ENCODE data around the gene SLC39A3. TPM values are rescaled to one million over a fixed set of nuclear protein-coding genes. Genes with fewer than 3 reads are reported as not detected.

Gene SLC39A3
- total RNA-seq, 1 donor from 2014 or later = 59.6 TPM

GRCh38 chr19:2782936-2783780 lies 43.3 kb upstream of the SLC39A3 start, which contains the start of gene SGTA:
TSS of gene SGTA (minus strand) at chr19:2783273. CDS start at chr19:2769068, 14,205 bp downstream.
- H3K36me3 ChIP-seq (ENCODE audit: control insufficient read depth, insufficient read depth, low read length) = no peaks in the 10 kb centered on the region
- peak within 1 kb of the TSS; percentile 95 for H3K4me3 ChIP-seq (ENCODE audit: low read depth, low read length)
- TF ChIP-seq, protein P1, sequence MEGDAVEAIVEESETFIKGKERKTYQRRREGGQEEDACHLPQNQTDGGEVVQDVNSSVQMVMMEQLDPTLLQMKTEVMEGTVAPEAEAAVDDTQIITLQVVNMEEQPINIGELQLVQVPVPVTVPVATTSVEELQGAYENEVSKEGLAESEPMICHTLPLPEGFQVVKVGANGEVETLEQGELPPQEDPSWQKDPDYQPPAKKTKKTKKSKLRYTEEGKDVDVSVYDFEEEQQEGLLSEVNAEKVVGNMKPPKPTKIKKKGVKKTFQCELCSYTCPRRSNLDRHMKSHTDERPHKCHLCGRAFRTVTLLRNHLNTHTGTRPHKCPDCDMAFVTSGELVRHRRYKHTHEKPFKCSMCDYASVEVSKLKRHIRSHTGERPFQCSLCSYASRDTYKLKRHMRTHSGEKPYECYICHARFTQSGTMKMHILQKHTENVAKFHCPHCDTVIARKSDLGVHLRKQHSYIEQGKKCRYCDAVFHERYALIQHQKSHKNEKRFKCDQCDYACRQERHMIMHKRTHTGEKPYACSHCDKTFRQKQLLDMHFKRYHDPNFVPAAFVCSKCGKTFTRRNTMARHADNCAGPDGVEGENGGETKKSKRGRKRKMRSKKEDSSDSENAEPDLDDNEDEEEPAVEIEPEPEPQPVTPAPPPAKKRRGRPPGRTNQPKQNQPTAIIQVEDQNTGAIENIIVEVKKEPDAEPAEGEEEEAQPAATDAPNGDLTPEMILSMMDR (IDR thresholded peaks at IDR 0.05; ENCODE audit: insufficient read depth, low read length, poor library complexity, severe bottlenecking) = peak; percentile 40
- DNase-seq (ENCODE audit: low read depth) = peak; percentile 95
- no peaks in the 10 kb centered on the region for H3K27me3 ChIP-seq (ENCODE audit: control insufficient read depth, insufficient read depth, low read length)

GRCh38 chr19:2782329-2782935 lies 42.6 kb upstream of the SLC39A3 start:
- TF ChIP-seq, protein P1 (IDR thresholded peaks at IDR 0.05; ENCODE audit: insufficient read depth, low read length, poor library complexity, severe bottlenecking) = no peak
- Histone ChIP-seq H3K4me3 (ENCODE audit: low read depth, low read length) (peak overlapping the region; percentile 95), H3K27me3 (ENCODE audit: control insufficient read depth, insufficient read depth, low read length) (no peaks in the 10 kb centered on the region), H3K36me3 (ENCODE audit: control insufficient read depth, insufficient read depth, low read length) (no peaks in the 10 kb centered on the region)
- DNase-seq (ENCODE audit: low read depth) = no peak

DNA sequence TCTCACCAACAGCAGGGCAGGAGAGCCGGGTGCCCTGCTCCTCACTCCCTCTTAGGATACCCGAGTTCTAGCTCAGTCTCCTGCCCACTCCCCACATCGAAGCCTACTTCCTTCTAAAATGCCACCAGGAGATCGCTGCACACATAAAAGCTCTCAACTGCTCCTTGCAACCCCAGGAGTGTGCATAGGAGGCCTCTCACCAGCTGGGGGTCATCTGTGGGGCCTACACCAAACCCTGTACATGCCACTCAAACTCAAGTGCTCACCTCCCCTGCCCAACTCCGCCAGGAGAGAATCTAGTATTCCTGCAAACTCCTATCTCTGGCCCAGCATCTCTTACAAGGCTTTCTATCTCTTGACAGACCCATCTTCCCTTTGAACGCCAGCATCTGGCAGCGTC lies 40.5 kb upstream of the SLC39A3 start:
- Histone ChIP-seq H3K27me3 (ENCODE audit: control insufficient read depth, insufficient read depth, low read length) (no peaks in the 10 kb centered on the region), H3K36me3 (ENCODE audit: control insufficient read depth, insufficient read depth, low read length) (no peaks in the 10 kb centered on the region), H3K4me3 (ENCODE audit: low read depth, low read length) (no peak overlapping the region)
- no peak for DNase-seq (ENCODE audit: low read depth)
- TF ChIP-seq, protein P1 (IDR thresholded peaks at IDR 0.05; ENCODE audit: insufficient read depth, low read length, poor library complexity, severe bottlenecking) = no peak

- Histone ChIP-seq H3K4me3 (ENCODE audit: low read depth, low read length) (no peak overlapping the region), H3K27me3 (ENCODE audit: control insufficient read depth, insufficient read depth, low read length) (no peaks in the 10 kb centered on the region), H3K36me3 (ENCODE audit: control insufficient read depth, insufficient read depth, low read length) (no peaks in the 10 kb centered on the region)
- no peak for DNase-seq (ENCODE audit: low read depth)
- TF ChIP-seq, protein P1 (IDR thresholded peaks at IDR 0.05; ENCODE audit: insufficient read depth, low read length, poor library complexity, severe bottlenecking) = no peak
Observed at GRCh38 chr19:2779121-2779740, 39.4 kb upstream of the SLC39A3 start.

DNA sequence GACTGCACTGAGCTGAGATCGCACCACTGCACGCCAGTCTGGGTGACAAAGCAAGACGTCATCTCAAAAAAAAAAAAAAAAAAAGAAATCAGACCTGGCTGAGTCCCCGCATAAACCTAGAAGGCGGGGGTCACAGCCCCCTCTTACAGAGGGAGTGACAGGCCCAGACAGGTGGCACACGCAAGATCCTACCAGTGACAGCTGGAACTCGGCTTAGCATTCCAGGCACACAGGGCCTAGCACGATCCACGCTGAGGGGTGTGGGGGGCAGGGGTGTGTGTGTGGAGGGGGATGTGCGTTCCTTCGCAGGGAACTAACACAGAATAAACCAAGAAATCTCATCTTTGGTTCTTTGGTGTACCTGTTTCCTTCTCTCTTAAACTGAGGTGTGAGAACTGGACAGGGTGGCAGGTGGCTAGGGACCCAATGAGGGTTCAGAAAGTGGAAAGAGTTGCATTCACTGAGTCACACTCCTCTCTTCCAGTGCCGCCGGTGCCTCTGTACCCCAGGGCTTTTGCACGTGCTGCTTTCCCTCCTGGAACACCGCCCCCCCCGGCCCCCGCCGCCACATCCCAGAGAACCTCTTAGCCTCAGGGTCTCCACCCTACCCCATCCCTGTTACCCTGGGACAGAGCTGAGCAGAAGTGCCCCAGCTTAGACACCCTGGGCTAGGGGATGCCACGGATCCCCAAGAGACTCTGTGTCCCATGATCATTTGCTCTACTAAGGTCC lies 38.3 kb upstream of the SLC39A3 start:
- DNase-seq (ENCODE audit: low read depth) = no peak
- Histone ChIP-seq H3K4me3 (ENCODE audit: low read depth, low read length) (no peak overlapping the region), H3K36me3 (ENCODE audit: control insufficient read depth, insufficient read depth, low read length) (no peaks in the 10 kb centered on the region), H3K27me3 (ENCODE audit: control insufficient read depth, insufficient read depth, low read length) (no peaks in the 10 kb centered on the region)
- TF ChIP-seq, protein P1 (IDR thresholded peaks at IDR 0.05; ENCODE audit: insufficient read depth, low read length, poor library complexity, severe bottlenecking) = no peak

Data from kidney epithelial cell (primary cell).